Measurements from ENCODE around the gene PADI4.

PADI4 gene

GRCh38 chr1:17307946-17308345 is at the start of gene PADI4:
TSS of gene PADI4 (plus strand) at chr1:17308197. CDS start at chr1:17308223, 26 bp downstream.
- no peak for DNase-seq (ENCODE audit: low read depth, low spot score)

- no peak for DNase-seq (ENCODE audit: low read depth, low spot score)
These were observed 49.3 kb upstream of the PADI4 start for GRCh38 chr1:17258758-17259130.

- DNase-seq (ENCODE audit: low read depth, low spot score) = no peak
These were observed 48.6 kb upstream of the PADI4 start for GRCh38 chr1:17259233-17259873.

- no peak for DNase-seq (ENCODE audit: low read depth, low spot score)
These were observed 47.7 kb upstream of the PADI4 start for GRCh38 chr1:17260264-17260663.

- no peak for DNase-seq (ENCODE audit: low read depth, low spot score)
These were observed 47.3 kb upstream of the PADI4 start for GRCh38 chr1:17260738-17261137.

- DNase-seq (ENCODE audit: low read depth, low spot score) = no peak
These were observed 44.1 kb upstream of the PADI4 start for GRCh38 chr1:17263936-17264335.

GRCh38 chr1:17264470-17264869 is 43.5 kb upstream of the PADI4 start:
- DNase-seq (ENCODE audit: low read depth, low spot score) = no peak

- no peak for DNase-seq (ENCODE audit: low read depth, low spot score)
These were observed 42.8 kb upstream of the PADI4 start for GRCh38 chr1:17265162-17265561.

GRCh38 chr1:17265950-17266349 is 42.0 kb upstream of the PADI4 start:
- DNase-seq (ENCODE audit: low read depth, low spot score) = no peak

GRCh38 chr1:17270891-17271765 is 36.9 kb upstream of the PADI4 start:
- DNase-seq (ENCODE audit: low read depth, low spot score) = no peak

GRCh38 chr1:17272066-17272465 is 35.9 kb upstream of the PADI4 start:
- no peak for DNase-seq (ENCODE audit: low read depth, low spot score)

- DNase-seq (ENCODE audit: low read depth, low spot score) = no peak
These were observed 35.4 kb upstream of the PADI4 start for GRCh38 chr1:17272646-17273045.

GRCh38 chr1:17273096-17273495 is 34.9 kb upstream of the PADI4 start:
- DNase-seq (ENCODE audit: low read depth, low spot score) = no peak

- peak; percentile 15 for DNase-seq (ENCODE audit: low read depth, low spot score)
These were observed 33.5 kb upstream of the PADI4 start for GRCh38 chr1:17274186-17275170.

- no peak for DNase-seq (ENCODE audit: low read depth, low spot score)
These were observed 31.4 kb upstream of the PADI4 start for GRCh38 chr1:17276568-17276967.

- DNase-seq (ENCODE audit: low read depth, low spot score) = no peak
These were observed 30.4 kb upstream of the PADI4 start for GRCh38 chr1:17277511-17278159.

- DNase-seq (ENCODE audit: low read depth, low spot score) = no peak
These were observed 28.8 kb upstream of the PADI4 start for GRCh38 chr1:17278996-17279830.

GRCh38 chr1:17280436-17280835 is 27.6 kb upstream of the PADI4 start:
- no peak for DNase-seq (ENCODE audit: low read depth, low spot score)

- no peak for DNase-seq (ENCODE audit: low read depth, low spot score)
These were observed 27.1 kb upstream of the PADI4 start for GRCh38 chr1:17280894-17281293.

GRCh38 chr1:17281775-17282181 is 26.2 kb upstream of the PADI4 start:
- DNase-seq (ENCODE audit: low read depth, low spot score) = no peak

Data from iPS DF 19.7 (cell line).